ENCODE data around the gene PCDH11Y. TPM values are rescaled to one million over a fixed set of nuclear protein-coding genes. Genes with fewer than 3 reads are reported as not detected.
"Not testable (repeated sequence)": the region's sequence is repeated elsewhere in the genome, so short reads cannot be mapped to it uniquely, and the experiment has no call there.

The PCDH11Y gene, protein sequence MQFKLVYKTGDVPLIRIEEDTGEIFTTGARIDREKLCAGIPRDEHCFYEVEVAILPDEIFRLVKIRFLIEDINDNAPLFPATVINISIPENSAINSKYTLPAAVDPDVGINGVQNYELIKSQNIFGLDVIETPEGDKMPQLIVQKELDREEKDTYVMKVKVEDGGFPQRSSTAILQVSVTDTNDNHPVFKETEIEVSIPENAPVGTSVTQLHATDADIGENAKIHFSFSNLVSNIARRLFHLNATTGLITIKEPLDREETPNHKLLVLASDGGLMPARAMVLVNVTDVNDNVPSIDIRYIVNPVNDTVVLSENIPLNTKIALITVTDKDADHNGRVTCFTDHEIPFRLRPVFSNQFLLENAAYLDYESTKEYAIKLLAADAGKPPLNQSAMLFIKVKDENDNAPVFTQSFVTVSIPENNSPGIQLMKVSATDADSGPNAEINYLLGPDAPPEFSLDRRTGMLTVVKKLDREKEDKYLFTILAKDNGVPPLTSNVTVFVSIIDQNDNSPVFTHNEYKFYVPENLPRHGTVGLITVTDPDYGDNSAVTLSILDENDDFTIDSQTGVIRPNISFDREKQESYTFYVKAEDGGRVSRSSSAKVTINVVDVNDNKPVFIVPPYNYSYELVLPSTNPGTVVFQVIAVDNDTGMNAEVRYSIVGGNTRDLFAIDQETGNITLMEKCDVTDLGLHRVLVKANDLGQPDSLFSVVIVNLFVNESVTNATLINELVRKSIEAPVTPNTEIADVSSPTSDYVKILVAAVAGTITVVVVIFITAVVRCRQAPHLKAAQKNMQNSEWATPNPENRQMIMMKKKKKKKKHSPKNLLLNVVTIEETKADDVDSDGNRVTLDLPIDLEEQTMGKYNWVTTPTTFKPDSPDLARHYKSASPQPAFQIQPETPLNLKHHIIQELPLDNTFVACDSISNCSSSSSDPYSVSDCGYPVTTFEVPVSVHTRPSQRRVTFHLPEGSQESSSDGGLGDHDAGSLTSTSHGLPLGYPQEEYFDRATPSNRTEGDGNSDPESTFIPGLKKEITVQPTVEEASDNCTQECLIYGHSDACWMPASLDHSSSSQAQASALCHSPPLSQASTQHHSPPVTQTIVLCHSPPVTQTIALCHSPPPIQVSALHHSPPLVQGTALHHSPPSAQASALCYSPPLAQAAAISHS (N-terminal part only)
- total RNA-seq = not detected in 2 replicates
- long read RNA-seq = 0 reads

DNA sequence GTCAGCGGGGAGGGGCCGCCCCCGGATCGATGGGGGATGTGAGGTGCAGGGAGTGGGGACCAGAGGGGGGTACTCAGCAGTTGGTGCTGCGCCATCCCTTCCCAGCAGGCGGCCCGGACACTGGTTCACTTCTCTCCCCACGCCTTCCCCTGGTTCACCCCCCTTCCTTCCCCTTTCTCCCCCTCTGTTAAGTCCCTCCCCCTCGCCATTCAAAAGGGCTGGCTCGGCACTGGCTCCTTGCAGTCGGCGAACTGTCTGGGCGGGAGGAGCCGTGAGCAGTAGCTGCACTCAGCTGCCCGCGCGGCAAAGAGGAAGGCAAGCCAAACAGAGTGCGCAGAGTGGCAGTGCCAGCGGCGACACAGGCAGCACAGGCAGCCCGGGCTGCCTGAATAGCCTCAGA, at the start of gene PCDH11Y:
Gene PCDH11Y, plus strand, starts transcription at position 240 of the 400 bp plus-strand sequence. CDS start 56,804 bp downstream, outside the sequence.
- H3K9me3 Mint-ChIP-seq (ENCODE audit: unreplicated experiment); H3K36me3 Mint-ChIP-seq (ENCODE audit: unreplicated experiment); H3K4me3 Mint-ChIP-seq (ENCODE audit: unreplicated experiment); H3K27me3 Mint-ChIP-seq (ENCODE audit: unreplicated experiment); H3K4me1 Mint-ChIP-seq (ENCODE audit: unreplicated experiment); DNase-seq (ENCODE audit: extremely low spot score, unreplicated experiment); H3K27ac Mint-ChIP-seq (ENCODE audit: unreplicated experiment): not testable (repeated sequence)

DNA sequence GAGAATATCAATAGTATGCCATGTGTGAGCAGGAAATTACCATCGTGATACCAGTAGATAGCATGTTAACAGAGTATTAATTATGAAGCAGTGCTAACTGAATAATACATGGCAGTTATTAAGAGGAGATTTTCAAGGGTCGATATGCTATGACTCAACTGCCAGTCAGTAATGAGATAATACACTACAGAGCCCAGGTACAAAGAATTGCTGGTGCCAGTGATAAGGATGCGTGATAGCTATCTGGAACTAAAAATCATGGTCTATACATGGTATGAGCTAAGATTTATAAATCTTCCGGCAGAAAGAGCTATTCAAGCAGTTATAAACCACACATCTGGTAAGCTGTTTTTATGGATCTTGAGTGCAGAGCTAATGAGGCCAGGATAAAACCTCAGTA, 32.2 kb upstream of the PCDH11Y start:
- not testable (repeated sequence) for H3K27me3 Mint-ChIP-seq (ENCODE audit: unreplicated experiment); H3K4me3 Mint-ChIP-seq (ENCODE audit: unreplicated experiment); DNase-seq (ENCODE audit: extremely low spot score, unreplicated experiment); H3K27ac Mint-ChIP-seq (ENCODE audit: unreplicated experiment); H3K36me3 Mint-ChIP-seq (ENCODE audit: unreplicated experiment); H3K4me1 Mint-ChIP-seq (ENCODE audit: unreplicated experiment); H3K9me3 Mint-ChIP-seq (ENCODE audit: unreplicated experiment)

DNA sequence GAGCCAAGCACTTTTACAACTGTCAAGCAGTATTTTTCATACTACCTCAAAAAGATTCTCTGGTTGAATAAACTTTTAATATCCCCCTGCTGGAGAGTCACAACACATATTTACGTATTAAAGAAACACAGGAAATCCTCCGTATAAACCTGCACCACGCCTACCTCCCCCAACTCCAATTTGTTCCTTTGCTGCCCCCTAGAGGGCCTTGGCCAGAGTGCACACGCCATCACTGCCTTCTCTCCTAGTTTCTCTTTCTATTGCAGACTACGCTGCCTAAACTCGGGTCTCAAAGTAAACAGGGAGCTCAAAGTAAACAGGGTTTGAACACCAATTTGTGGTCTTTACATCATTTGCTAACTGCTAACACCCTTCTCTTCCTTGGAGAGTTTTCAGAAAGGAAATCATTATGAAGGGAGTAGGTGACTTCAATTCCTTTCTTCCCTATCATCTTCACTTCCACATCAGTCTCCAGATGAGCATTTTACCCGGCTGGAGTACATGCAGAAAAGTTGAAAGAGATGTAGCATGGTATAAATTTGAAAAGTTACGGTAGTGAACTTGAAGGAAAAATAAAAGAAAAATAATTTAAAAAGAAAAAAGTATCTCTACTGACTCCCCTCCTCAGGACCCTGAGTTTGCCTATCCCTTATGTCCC, 8.2 kb upstream of the PCDH11Y start:
- not testable (repeated sequence) for H3K27ac Mint-ChIP-seq (ENCODE audit: unreplicated experiment); H3K4me1 Mint-ChIP-seq (ENCODE audit: unreplicated experiment); DNase-seq (ENCODE audit: extremely low spot score, unreplicated experiment); H3K4me3 Mint-ChIP-seq (ENCODE audit: unreplicated experiment); H3K27me3 Mint-ChIP-seq (ENCODE audit: unreplicated experiment); H3K36me3 Mint-ChIP-seq (ENCODE audit: unreplicated experiment); H3K9me3 Mint-ChIP-seq (ENCODE audit: unreplicated experiment)

DNA sequence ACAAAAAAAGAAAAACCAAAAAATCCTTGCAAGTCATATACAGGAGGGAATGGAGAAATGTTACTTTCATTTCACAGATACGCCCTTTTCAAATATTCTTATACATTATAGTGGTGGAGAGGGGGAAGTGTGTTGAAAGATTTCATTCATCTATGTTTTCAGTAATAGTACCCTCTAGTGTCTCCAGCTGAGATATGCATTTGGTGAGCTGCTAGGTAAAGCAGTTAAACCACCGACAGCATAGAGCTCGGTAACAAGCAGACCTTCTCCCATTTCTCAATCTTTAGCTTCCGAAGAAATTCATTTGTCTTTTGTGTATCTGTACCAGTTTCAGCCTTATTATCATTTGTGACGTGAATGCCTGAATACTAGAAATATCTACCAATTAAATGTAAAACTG, 5.2 kb upstream of the PCDH11Y start:
- not testable (repeated sequence) for H3K27me3 Mint-ChIP-seq (ENCODE audit: unreplicated experiment); DNase-seq (ENCODE audit: extremely low spot score, unreplicated experiment); H3K4me1 Mint-ChIP-seq (ENCODE audit: unreplicated experiment); H3K9me3 Mint-ChIP-seq (ENCODE audit: unreplicated experiment); H3K36me3 Mint-ChIP-seq (ENCODE audit: unreplicated experiment); H3K4me3 Mint-ChIP-seq (ENCODE audit: unreplicated experiment); H3K27ac Mint-ChIP-seq (ENCODE audit: unreplicated experiment)

DNA sequence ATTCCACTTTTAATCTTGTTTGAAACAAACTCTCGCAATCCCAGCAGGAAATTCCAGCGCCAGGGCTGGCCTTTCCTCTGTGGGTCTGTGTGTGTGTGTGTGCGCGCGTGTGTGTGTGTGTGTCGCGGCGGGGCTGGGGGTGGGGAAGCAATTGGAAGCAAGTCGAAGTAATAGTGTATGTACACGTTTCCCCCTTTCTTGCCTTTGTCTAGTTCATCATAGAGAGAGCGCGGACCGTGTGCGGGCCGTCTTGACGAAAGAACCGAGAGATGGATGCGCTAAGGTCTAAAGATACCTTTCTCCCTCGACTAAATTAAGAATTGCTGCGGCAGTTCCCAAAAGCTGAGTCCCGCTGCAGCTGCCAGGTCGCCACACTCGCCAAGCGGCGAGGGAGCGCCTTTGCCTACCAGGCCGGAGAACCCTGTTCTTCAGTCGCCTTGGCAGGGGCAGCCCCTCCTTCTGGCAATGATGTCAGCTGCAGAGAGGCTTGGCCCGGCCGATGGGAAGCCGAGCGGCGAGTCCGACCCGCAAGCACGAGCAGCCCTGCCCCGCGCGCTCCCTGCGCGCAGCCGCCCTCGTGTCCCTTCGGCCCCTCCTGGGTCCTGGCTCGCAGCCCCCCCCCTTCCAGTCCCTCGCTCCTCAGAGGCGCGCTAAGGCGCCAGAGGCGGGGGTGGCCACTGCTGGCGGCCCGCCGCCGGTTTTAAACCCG, 2.5 kb downstream of the PCDH11Y start:
- not testable (repeated sequence) for H3K4me1 Mint-ChIP-seq (ENCODE audit: unreplicated experiment); H3K27ac Mint-ChIP-seq (ENCODE audit: unreplicated experiment); H3K4me3 Mint-ChIP-seq (ENCODE audit: unreplicated experiment); H3K27me3 Mint-ChIP-seq (ENCODE audit: unreplicated experiment); H3K36me3 Mint-ChIP-seq (ENCODE audit: unreplicated experiment); DNase-seq (ENCODE audit: extremely low spot score, unreplicated experiment); H3K9me3 Mint-ChIP-seq (ENCODE audit: unreplicated experiment)

DNA sequence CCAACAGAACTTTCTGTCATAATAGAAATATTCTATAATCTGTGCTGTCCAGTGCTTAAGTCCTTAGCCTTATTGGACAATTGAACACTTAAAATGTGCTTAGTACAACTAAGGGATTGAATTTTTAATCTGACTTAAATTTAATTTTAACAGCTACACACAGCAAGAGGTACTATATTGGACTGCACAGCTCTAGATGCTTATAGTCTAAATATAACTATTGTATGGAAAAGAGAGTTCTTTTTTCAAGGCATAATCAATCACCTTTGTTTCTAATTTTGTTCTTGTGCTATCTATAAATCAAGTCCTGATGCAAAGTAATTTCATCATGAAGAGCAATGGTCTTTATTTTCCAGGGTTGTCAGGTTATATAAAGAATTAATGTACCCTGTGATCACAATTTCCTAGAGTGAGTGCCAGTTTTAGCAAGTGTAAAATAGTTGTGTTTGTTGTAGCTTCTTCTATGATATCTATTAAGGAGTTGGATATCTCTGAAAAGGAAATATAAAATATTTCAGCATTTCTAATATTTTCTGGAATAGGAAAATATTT, 39.0 kb downstream of the PCDH11Y start:
- not testable (repeated sequence) for H3K4me1 Mint-ChIP-seq (ENCODE audit: unreplicated experiment); H3K9me3 Mint-ChIP-seq (ENCODE audit: unreplicated experiment); H3K36me3 Mint-ChIP-seq (ENCODE audit: unreplicated experiment); H3K27me3 Mint-ChIP-seq (ENCODE audit: unreplicated experiment); H3K27ac Mint-ChIP-seq (ENCODE audit: unreplicated experiment); H3K4me3 Mint-ChIP-seq (ENCODE audit: unreplicated experiment); DNase-seq (ENCODE audit: extremely low spot score, unreplicated experiment)

DNA sequence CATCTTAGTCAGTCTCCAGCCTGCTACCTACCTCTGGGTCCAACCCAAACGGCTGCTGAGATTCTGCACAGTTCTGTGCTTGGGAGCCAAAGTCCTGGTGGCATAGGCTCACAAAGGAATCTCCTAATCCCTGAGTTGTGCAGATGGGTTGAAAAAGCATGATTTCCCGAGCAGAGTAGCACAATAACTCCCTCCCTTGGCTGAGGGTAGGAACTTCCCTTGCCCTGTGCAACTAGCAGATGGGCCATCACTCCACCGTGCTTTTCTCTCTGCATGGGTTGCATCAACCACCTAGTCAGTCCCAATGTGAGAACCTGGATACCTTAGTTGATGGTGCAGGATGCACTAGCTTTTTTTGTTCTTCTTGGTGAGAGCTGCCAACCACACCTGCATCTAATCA, 82.9 kb downstream of the PCDH11Y start:
- H3K9me3 Mint-ChIP-seq (ENCODE audit: unreplicated experiment); H3K4me1 Mint-ChIP-seq (ENCODE audit: unreplicated experiment); H3K27me3 Mint-ChIP-seq (ENCODE audit: unreplicated experiment); H3K4me3 Mint-ChIP-seq (ENCODE audit: unreplicated experiment); DNase-seq (ENCODE audit: extremely low spot score, unreplicated experiment); H3K36me3 Mint-ChIP-seq (ENCODE audit: unreplicated experiment); H3K27ac Mint-ChIP-seq (ENCODE audit: unreplicated experiment): not testable (repeated sequence)

DNA sequence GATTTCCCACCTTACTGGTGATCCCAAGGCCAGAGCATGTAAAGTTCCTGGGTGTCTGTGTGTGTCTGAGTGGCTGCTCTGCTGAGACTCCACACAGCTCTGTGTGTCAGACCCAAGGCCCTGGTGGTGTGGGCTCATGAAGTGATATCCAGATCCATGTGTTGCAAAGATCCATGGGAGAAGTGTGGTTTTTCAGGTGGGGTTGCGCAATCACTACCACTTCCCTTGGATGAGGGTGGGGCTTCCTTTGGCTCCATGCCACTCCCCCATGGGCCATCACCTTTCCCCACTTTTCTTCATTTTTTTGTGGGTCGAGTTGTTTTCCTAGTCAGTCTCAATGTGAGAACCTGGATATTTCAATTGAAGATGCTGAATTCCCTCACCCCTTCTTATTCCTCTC, 182.9 kb downstream of the PCDH11Y start:
- H3K27ac Mint-ChIP-seq (ENCODE audit: unreplicated experiment); H3K27me3 Mint-ChIP-seq (ENCODE audit: unreplicated experiment); H3K4me3 Mint-ChIP-seq (ENCODE audit: unreplicated experiment); H3K4me1 Mint-ChIP-seq (ENCODE audit: unreplicated experiment); H3K36me3 Mint-ChIP-seq (ENCODE audit: unreplicated experiment); DNase-seq (ENCODE audit: extremely low spot score, unreplicated experiment); H3K9me3 Mint-ChIP-seq (ENCODE audit: unreplicated experiment): not testable (repeated sequence)

DNA sequence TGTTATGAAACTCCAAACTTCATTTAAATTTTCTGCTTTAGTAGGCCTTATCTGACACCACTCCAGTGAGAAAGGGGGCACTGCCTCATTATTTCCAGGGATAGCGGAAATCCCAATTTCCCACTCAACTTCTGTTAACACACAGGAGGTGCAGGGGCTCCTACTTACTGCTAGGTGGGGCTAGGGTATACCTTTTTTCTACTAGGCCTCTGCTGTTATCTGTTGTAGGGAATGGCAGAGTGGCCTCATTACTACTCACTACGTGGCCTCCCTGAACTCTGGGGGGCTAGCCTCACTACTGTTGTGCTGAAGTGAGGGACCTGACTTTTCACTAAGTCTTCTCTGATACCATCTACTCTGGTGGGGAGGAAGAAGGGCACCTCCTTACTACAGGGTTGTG, 215.0 kb downstream of the PCDH11Y start:
- H3K27me3 Mint-ChIP-seq (ENCODE audit: unreplicated experiment); H3K9me3 Mint-ChIP-seq (ENCODE audit: unreplicated experiment); H3K4me1 Mint-ChIP-seq (ENCODE audit: unreplicated experiment); H3K27ac Mint-ChIP-seq (ENCODE audit: unreplicated experiment); DNase-seq (ENCODE audit: extremely low spot score, unreplicated experiment); H3K4me3 Mint-ChIP-seq (ENCODE audit: unreplicated experiment); H3K36me3 Mint-ChIP-seq (ENCODE audit: unreplicated experiment): not testable (repeated sequence)

DNA sequence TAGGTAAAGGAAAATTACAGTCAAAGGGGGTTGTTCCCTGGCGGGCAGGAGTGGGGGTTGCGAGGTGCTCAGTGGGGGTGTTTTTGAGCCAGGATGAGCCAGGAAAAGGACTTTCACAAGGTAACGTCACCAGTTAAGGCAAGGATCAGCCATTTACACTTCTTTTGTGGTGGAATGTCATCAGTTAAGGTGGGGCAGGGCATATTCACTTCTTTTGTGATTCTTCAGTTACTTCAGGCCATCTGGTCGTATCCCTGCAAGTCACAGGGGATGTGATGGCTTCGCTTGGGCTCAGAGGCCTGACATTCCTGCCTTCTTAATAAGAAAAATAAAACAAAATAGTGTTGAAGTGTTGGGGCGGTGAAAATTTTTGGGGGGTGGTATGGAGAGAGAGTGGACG, 324.8 kb downstream of the PCDH11Y start:
- DNase-seq (ENCODE audit: extremely low spot score, unreplicated experiment); H3K9me3 Mint-ChIP-seq (ENCODE audit: unreplicated experiment); H3K27ac Mint-ChIP-seq (ENCODE audit: unreplicated experiment); H3K4me1 Mint-ChIP-seq (ENCODE audit: unreplicated experiment); H3K27me3 Mint-ChIP-seq (ENCODE audit: unreplicated experiment); H3K4me3 Mint-ChIP-seq (ENCODE audit: unreplicated experiment); H3K36me3 Mint-ChIP-seq (ENCODE audit: unreplicated experiment): not testable (repeated sequence)

DNA sequence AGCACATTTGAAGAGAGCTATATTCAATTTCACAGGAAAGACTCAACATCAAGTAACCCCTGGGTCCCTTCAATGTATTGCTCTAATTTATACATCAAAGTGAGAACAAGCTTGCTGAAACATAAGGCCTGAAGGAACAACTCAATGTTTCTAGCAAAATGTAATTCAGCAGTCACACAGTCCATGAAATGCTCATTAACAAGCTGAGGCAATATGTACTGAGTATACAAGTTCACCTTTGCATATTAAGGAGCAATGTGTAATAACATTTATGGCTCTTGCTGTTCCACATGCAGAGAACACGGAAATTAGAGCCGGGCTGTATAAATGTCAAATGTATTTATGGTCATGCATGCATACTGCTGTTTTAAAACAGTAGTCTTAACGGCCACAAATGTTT, 342.1 kb downstream of the PCDH11Y start:
- H3K4me1 Mint-ChIP-seq (ENCODE audit: unreplicated experiment); DNase-seq (ENCODE audit: extremely low spot score, unreplicated experiment); H3K36me3 Mint-ChIP-seq (ENCODE audit: unreplicated experiment); H3K27me3 Mint-ChIP-seq (ENCODE audit: unreplicated experiment); H3K4me3 Mint-ChIP-seq (ENCODE audit: unreplicated experiment); H3K9me3 Mint-ChIP-seq (ENCODE audit: unreplicated experiment); H3K27ac Mint-ChIP-seq (ENCODE audit: unreplicated experiment): not testable (repeated sequence)

Data from osteocyte (in vitro differentiated cells).